HuH-7.5 (cell line): Measurements from ENCODE around the gene KTI12.
A peak's percentile ranks its signal among the peaks of the same experiment; 100 is the strongest.
"Not testable (repeated sequence)": the region's sequence is repeated elsewhere in the genome, so short reads cannot be mapped to it uniquely, and the experiment has no call there.

ENCODE experiments used
- DNase-seq: peaks from one replicate; pipeline ENCODE4 v3.0.0; 2011; ENCODE audit warnings: low spot score

KTI12 gene, protein sequence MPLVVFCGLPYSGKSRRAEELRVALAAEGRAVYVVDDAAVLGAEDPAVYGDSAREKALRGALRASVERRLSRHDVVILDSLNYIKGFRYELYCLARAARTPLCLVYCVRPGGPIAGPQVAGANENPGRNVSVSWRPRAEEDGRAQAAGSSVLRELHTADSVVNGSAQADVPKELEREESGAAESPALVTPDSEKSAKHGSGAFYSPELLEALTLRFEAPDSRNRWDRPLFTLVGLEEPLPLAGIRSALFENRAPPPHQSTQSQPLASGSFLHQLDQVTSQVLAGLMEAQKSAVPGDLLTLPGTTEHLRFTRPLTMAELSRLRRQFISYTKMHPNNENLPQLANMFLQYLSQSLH

DNA sequence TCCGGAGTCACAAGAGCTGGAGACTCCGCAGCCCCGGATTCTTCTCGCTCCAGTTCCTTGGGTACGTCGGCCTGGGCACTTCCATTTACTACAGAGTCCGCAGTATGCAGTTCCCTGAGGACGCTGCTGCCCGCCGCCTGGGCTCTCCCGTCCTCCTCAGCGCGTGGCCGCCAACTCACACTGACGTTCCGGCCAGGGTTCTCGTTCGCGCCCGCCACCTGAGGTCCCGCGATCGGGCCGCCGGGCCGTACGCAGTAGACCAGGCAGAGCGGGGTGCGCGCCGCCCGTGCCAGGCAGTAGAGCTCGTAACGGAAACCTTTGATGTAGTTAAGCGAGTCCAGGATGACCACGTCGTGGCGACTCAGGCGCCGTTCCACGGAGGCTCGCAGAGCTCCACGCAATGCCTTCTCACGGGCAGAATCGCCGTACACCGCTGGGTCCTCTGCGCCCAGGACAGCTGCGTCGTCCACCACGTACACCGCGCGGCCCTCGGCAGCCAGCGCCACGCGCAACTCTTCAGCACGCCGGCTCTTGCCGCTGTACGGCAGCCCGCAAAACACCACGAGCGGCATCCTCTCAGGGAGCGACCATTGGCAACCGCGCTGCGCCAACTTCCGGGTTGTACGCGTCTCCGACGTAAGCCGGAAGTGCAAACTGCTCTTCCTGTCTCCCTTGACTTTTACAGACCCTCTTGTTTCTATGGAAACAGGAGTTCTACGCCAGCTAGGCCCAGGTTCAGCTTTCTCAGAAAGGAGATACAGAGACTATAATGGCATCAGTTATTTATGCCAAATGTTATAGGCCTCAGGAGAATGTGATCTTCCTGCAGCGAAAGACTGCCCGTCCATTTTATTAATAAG, at the start of gene KTI12:
Gene KTI12 (minus strand): TSS at position 621 of the 860 bp plus-strand sequence. CDS start 49 bp downstream, at position 572.
- peak; percentile 70 for DNase-seq

- DNase-seq: no peak
Observed at GRCh38 chr1:52080014-52080415, 46.4 kb upstream of the KTI12 start.

DNA sequence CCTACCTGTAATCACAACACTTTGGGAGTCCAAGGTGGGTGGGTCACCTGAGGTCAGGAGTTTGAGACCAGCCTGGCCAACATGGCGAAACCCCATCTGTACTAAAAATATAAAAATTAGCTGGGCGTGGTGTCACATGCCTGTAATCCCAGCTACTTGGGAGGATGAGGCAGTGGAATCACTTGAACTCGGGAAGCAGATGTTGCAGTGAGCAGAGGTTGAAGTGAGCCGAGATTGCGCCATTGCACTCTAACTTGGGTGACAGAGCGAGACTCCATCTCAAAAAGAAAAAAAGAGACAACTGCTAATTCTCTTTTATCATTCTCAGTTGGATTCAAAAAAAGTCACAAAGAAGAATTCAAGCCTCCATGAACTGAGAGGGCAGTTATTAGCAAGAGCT, 43.7 kb upstream of the KTI12 start:
- not testable (repeated sequence) for DNase-seq

GRCh38 chr1:52072291-52072690, 38.7 kb upstream of the KTI12 start:
- no peak for DNase-seq

DNA sequence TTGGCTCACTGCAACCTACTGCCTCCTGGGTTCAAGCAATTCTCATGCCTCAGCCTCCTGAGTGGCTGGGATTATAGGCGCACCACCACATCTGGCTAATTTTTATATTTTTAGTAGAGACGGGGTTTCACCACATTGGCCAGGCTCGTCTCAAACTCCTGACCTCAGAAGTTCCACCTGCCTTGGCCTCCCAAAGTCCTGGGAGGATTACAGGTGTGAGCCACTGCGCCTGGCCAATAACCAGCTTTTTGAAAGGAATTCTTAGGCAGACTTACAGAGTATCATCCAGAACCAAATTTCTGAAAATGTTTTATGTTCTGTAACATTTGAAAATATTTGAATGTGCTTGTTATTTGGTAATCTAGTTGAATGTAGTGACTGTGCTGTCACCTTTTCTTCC, 37.1 kb upstream of the KTI12 start:
- DNase-seq: no peak

GRCh38 chr1:52063192-52063591, 29.6 kb upstream of the KTI12 start:
- no peak for DNase-seq

DNA sequence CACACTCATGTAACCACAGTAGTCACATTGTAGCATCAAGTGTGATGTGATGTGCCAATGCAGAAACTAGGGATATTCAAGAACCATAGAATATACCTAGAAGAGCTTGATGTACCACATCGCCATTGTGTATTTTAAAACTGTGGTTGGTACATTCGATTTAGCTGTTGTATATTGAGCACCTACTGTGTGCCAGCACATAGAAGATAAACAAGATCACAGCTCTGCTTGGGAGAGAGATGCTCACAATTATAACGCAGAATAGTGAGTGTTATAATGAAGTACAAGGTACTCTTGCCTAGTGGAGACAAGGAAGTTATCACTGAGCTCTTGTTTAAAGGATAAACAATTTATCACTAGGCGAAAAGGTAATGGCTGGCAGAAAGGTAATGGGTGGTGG, 27.2 kb upstream of the KTI12 start:
- no peak for DNase-seq

GRCh38 chr1:52059888-52060287, 26.3 kb upstream of the KTI12 start:
- DNase-seq: no peak

DNA sequence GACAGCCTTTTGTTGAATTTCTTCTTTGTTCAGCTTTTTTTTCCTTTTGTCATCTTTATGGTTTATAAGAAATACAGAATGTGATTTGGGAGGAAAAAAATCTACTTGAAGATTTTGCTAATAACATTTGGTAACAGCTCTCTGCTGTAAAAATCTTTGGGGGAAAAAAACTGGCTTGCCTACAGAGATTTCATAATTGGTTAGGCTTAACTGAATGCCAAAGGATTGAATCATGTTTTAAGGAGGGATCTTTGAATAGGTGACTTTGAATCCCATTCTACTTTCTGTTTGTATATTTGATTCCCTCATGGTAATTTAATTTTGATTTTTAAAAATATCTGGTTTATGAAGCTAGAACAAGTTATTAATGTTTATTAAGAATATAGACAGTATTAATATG, 25.7 kb upstream of the KTI12 start:
- no peak for DNase-seq

- DNase-seq: no peak
Observed at GRCh38 chr1:52057876-52058415, 24.3 kb upstream of the KTI12 start.

GRCh38 chr1:52057255-52057654, 23.6 kb upstream of the KTI12 start:
- no peak for DNase-seq

DNA sequence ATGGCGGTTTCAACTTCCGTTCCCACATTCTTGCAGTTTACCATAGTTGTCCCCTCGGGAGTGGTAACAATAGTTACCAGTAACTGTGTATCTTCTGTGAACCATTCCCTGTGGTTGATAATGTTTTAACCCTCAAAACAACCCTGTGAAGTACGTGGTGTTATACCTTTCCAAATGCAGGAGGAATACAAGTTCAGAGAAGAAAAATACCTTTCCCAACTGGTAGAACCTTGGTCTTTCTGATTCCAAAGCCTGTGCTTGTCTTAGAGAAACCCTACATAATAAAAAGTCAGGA, 23.3 kb upstream of the KTI12 start:
- DNase-seq: no peak

- DNase-seq: peak; percentile 77
Observed at GRCh38 chr1:52056163-52056936, 22.7 kb upstream of the KTI12 start, which contains the start of gene BTF3L4. TSS of gene BTF3L4 (plus strand) at chr1:52056295. CDS start at chr1:52059848, 3,553 bp downstream.

GRCh38 chr1:52055866-52056162, 22.2 kb upstream of the KTI12 start:
- no peak for DNase-seq

DNA sequence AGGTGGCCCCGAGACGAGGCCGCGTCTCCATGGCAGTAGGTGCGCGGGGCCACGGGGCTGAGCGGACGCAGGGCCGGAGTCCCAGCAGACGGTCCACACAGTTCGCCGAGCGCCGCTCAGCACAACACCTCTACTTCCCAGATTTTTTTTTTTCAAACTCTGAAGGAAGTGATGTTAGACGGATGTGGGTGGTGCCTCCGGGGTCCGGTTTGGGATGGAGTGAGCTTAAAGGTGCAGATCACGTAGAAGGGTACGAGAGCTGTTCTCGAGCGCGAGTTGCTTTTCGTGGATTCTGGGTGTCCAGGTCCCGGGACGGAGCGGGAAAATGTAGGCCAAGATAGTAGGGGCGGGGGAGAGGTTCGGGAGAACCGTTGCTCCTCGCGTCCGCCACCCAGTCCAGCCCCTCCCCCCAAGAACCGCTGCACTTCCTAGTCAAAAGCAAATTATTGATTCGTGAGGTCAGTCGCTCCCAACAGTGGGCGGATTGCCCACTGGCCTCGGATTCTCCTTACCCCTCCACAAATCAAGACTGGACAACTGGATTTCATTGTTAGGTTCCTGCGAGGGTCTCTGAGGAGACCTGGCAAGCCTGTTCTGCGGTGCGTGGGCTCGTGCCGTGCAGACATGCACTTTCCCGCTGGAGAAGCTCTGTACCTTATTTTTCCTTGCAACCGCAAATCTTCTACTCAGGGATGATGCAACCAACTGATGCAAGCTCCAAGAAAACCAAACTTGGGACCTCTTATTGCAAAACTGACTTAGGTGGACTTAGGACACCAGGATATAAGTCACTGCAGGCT, 21.7 kb upstream of the KTI12 start, which contains the start of gene TXNDC12:
Gene TXNDC12 (minus strand): TSS at position 126 of the 800 bp plus-strand sequence. CDS start 95 bp downstream, at position 31.
- peak; percentile 87 for DNase-seq

- DNase-seq: no peak
Observed at GRCh38 chr1:52054496-52055065, 21.0 kb upstream of the KTI12 start.

DNA sequence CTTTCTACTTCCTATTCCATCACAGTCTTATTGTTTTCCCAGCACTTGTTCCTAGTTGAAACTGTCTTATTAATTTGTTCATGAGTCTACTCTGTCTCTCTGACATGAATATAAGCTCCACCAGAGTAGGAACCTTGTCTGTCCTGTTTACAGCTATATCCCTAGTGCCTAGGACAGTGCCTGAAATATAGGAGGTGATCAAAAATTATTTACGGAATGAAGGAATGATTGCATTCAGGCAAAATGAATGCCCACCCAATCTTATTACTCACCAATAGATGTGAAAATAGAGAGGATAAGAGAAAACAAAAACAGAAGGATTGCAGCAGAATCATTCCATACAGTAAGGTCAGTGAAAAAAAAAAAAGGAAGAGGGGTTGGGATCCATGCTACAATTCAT, 20.3 kb upstream of the KTI12 start:
- DNase-seq: no peak

GRCh38 chr1:52049337-52049736, 15.7 kb upstream of the KTI12 start:
- not testable (repeated sequence) for DNase-seq

GRCh38 chr1:52045666-52046195, 12.1 kb upstream of the KTI12 start:
- DNase-seq: not testable (repeated sequence)

GRCh38 chr1:52045236-52045635, 11.6 kb upstream of the KTI12 start:
- DNase-seq: no peak
